MM.1S (cell line): ENCODE measurements around the gene GALNT10.

Experiments
- EZH2 ChIP-seq: fragments of 300-600 bp; sonication (generic); optimal IDR thresholded peaks from 2 replicates; pipeline ENCODE3; 2017; ENCODE audit warnings: low read depth, mild to moderate bottlenecking, antibody characterized with exemption, low read length, mixed read lengths
- EZH2phosphoT487 ChIP-seq: fragments of 300-600 bp; sonication (generic); IDR thresholded peaks from 2 replicates; pipeline ENCODE4 v1.6.1; 2018; ENCODE audit warnings: antibody characterized with exemption, low read length
- TF ChIP-seq, protein P1 (sequence below): fragments of 300-600 bp; sonication (generic); IDR thresholded peaks from 2 replicates; pipeline ENCODE4 v1.5.1; 2016; ENCODE audit warnings: antibody characterized with exemption, low read length, mixed read lengths

DNA sequence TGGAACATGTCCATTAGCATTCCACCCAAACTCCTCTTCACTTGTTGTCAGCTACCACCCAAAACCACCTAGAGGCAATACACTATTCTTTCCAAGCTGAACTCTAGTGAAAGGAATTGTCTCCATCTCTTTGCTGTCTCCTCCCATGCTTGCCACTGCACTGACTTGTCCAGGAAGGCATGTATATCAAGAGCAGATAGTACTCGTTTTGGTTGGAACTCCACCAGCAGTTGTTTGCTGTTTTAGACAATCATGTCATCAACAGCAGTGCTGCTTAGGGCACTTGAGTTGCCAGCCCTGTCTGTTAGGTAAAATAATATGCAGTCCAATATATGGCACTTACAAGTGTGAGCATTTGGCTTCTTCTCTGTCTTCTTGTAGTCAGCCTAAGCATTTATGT, 175.3 kb downstream of the GALNT10 start:
- TF ChIP-seq, protein P1, sequence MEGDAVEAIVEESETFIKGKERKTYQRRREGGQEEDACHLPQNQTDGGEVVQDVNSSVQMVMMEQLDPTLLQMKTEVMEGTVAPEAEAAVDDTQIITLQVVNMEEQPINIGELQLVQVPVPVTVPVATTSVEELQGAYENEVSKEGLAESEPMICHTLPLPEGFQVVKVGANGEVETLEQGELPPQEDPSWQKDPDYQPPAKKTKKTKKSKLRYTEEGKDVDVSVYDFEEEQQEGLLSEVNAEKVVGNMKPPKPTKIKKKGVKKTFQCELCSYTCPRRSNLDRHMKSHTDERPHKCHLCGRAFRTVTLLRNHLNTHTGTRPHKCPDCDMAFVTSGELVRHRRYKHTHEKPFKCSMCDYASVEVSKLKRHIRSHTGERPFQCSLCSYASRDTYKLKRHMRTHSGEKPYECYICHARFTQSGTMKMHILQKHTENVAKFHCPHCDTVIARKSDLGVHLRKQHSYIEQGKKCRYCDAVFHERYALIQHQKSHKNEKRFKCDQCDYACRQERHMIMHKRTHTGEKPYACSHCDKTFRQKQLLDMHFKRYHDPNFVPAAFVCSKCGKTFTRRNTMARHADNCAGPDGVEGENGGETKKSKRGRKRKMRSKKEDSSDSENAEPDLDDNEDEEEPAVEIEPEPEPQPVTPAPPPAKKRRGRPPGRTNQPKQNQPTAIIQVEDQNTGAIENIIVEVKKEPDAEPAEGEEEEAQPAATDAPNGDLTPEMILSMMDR: no peak
- TF ChIP-seq EZH2 (no peak), EZH2phosphoT487 (no peak)
